Ishikawa (cell line): ENCODE measurements around the gene TMEM132D.

Experiments used
- CEBPB ChIP-seq: IDR thresholded peaks from 2 replicates; pipeline ENCODE4 v1.6.1; 2012
- CREB1 ChIP-seq: IDR thresholded peaks from 2 replicates; pipeline ENCODE4 v1.6.1; 2012; ENCODE audit warnings: low read depth
- EGR1 ChIP-seq: IDR thresholded peaks from 2 replicates; pipeline ENCODE4 v1.6.1; 2012
- EP300 ChIP-seq: IDR thresholded peaks from 2 replicates; pipeline ENCODE4 v1.6.1; 2012; ENCODE audit warnings: borderline replicate concordance
- FOXM1 ChIP-seq: IDR thresholded peaks from 2 replicates; pipeline ENCODE4 v1.6.1; 2012; ENCODE audit warnings: low read depth, borderline replicate concordance
- NFIC ChIP-seq: IDR thresholded peaks from 2 replicates; pipeline ENCODE4 v1.6.1; 2012
- RAD21 ChIP-seq: IDR thresholded peaks from 2 replicates; pipeline ENCODE4 v1.6.1; 2012; ENCODE audit warnings: low read depth
- TAF1 ChIP-seq: IDR thresholded peaks from 2 replicates; pipeline ENCODE4 v1.6.1; 2012; ENCODE audit warnings: low read depth, mild to moderate bottlenecking
- TCF12 ChIP-seq: IDR thresholded peaks from 2 replicates; pipeline ENCODE4 v1.6.1; 2012; ENCODE audit warnings: low read depth
- TEAD4 ChIP-seq: IDR thresholded peaks from 2 replicates; pipeline ENCODE4 v1.6.1; 2012
- USF1 ChIP-seq: IDR thresholded peaks from 2 replicates; pipeline ENCODE4 v1.6.1; 2012
- YY1 ChIP-seq: IDR thresholded peaks from 2 replicates; pipeline ENCODE4 v1.6.1; 2012; ENCODE audit warnings: low read depth
- ZBTB7A ChIP-seq: IDR thresholded peaks from 2 replicates; pipeline ENCODE4 v1.6.1; 2012; ENCODE audit warnings: low read depth
- TF ChIP-seq, protein P1 (sequence below): IDR thresholded peaks from 2 replicates; pipeline ENCODE4 v1.6.1; 2012; ENCODE audit warnings: low read depth, mild to moderate bottlenecking
- TF ChIP-seq, protein P2 (sequence below): IDR thresholded peaks from 2 replicates; pipeline ENCODE4 v1.6.1; 2012

Gene TMEM132D

DNA sequence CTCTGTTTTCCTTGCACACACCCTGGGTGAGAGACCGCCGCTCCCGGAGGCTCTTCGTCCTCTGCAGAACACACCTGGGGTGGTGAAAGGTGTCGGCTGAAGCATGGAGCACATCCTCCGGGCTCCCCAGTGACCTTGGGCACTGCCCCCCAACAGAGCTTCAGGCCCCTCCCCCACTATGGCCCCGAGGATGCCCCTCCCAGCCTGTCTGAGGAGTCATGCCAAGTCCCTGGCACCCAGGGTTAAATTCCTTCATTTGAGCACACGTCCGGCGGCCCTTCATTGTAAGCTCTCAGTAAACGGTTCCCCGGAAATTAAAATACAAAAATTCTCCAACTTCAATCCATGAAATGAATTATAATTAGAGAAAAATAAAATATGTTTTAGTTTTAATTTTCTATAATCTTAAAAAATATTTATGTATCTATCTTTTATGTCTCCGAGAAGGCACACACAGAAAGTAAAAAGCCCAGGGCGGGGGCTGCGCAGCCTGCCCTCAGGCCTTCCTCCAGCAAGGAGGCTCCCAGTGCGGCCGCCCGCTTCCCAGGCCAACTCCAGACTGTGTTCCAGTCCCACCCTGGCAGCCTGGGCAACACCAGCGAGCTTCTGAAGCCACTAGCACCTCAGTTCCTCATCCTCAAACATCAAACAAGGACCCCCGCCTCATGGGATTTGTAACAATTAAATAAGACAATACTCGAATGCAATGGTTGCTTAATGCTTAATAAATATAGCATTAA, 63.5 kb downstream of the TMEM132D start:
- TF ChIP-seq EGR1 (no peak), EP300 (no peak), ZBTB7A (no peak), CREB1 (no peak), TEAD4 (no peak), TCF12 (no peak), RAD21 (no peak), FOXM1 (no peak), USF1 (no peak)
- TF ChIP-seq, protein P1, sequence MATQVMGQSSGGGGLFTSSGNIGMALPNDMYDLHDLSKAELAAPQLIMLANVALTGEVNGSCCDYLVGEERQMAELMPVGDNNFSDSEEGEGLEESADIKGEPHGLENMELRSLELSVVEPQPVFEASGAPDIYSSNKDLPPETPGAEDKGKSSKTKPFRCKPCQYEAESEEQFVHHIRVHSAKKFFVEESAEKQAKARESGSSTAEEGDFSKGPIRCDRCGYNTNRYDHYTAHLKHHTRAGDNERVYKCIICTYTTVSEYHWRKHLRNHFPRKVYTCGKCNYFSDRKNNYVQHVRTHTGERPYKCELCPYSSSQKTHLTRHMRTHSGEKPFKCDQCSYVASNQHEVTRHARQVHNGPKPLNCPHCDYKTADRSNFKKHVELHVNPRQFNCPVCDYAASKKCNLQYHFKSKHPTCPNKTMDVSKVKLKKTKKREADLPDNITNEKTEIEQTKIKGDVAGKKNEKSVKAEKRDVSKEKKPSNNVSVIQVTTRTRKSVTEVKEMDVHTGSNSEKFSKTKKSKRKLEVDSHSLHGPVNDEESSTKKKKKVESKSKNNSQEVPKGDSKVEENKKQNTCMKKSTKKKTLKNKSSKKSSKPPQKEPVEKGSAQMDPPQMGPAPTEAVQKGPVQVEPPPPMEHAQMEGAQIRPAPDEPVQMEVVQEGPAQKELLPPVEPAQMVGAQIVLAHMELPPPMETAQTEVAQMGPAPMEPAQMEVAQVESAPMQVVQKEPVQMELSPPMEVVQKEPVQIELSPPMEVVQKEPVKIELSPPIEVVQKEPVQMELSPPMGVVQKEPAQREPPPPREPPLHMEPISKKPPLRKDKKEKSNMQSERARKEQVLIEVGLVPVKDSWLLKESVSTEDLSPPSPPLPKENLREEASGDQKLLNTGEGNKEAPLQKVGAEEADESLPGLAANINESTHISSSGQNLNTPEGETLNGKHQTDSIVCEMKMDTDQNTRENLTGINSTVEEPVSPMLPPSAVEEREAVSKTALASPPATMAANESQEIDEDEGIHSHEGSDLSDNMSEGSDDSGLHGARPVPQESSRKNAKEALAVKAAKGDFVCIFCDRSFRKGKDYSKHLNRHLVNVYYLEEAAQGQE = no peak
- TF ChIP-seq, protein P2, sequence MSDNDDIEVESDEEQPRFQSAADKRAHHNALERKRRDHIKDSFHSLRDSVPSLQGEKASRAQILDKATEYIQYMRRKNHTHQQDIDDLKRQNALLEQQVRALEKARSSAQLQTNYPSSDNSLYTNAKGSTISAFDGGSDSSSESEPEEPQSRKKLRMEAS = no peak

DNA sequence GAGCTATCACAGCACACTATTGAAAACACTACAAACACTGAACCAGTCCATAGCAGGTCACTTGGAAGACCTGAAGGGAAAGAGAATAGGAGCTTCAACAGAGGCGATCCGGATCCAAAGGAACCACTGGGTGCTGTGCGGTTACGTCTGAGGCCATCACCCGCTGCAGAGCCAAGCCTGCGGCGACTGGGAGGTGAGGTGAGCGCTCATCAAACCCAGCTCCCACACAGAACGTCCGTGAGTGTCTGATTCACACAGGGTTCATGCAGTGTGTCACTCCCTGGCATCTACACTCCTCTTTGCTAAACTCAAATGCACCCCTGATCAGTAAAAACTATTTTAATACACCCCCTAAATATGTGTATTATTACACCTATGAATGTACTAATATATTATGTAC, 64.1 kb downstream of the TMEM132D start:
- TF ChIP-seq USF1 (no peak), TEAD4 (no peak), EP300 (no peak), ZBTB7A (no peak), FOXM1 (no peak), EGR1 (no peak), TAF1 (no peak), RAD21 (no peak)
- TF ChIP-seq, protein P2 = no peak

DNA sequence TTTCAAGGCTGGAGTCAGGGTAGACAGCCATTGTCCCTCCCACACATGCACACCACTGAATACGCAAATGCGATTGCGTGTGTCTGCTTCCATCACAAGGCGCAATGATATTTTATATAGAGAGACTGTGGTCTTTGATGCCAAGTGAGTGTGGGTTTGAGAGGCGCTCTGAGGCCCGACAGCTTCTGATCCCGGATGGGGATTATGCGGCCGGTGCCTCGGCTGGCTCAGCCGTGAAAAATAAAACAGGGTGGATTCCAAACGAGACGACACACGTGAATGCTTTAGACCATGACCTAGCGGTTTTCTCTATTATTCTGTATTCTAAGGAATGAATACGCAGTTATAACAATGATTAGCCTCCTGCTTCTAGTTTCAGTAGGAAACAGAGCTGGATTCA, 72.5 kb downstream of the TMEM132D start:
- TF ChIP-seq EP300 (no peak), ZBTB7A (no peak), USF1 (no peak), RAD21 (no peak), FOXM1 (no peak), TEAD4 (no peak), YY1 (no peak), TCF12 (no peak), EGR1 (no peak), CEBPB (no peak), CREB1 (no peak), NFIC (no peak)
- TF ChIP-seq, protein P2 = no peak
- TF ChIP-seq, protein P1 = no peak

DNA sequence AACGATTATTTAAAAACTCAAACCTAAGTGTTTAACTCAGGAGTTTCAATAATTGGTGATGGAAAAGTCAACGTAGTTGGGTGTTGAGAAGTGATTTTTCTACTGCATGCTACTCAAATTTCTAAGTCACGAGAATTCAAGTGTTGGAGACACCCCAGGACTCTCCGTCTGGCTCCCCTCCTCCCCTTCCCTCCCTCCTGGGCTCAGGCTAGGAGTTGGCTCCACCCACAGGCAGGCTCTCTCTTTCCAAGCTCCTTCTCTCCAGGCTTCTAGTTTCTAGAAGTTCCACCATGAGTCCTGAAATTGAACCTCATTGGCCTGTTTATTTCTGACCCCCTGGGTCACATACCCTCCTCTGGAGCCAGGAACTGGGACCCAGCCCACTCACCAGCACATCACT, 73.0 kb downstream of the TMEM132D start:
- TF ChIP-seq CEBPB = no peak

GRCh38 chr12:129827866-129828384, 75.9 kb downstream of the TMEM132D start:
- no peak for TF ChIP-seq USF1
- no peak for TF ChIP-seq TCF12
- TF ChIP-seq TAF1 = no peak
